Measurements from ENCODE around the gene DHX58. TPM values are rescaled to one million over a fixed set of nuclear protein-coding genes. Genes with fewer than 3 reads are reported as not detected.

DHX58 gene
- total and polyA plus RNA-seq, 7 donors = 1.3 to 4.2 (median 2.8) TPM

- TF ChIP-seq, protein P1, sequence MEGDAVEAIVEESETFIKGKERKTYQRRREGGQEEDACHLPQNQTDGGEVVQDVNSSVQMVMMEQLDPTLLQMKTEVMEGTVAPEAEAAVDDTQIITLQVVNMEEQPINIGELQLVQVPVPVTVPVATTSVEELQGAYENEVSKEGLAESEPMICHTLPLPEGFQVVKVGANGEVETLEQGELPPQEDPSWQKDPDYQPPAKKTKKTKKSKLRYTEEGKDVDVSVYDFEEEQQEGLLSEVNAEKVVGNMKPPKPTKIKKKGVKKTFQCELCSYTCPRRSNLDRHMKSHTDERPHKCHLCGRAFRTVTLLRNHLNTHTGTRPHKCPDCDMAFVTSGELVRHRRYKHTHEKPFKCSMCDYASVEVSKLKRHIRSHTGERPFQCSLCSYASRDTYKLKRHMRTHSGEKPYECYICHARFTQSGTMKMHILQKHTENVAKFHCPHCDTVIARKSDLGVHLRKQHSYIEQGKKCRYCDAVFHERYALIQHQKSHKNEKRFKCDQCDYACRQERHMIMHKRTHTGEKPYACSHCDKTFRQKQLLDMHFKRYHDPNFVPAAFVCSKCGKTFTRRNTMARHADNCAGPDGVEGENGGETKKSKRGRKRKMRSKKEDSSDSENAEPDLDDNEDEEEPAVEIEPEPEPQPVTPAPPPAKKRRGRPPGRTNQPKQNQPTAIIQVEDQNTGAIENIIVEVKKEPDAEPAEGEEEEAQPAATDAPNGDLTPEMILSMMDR (IDR thresholded peaks at IDR 0.05) = no peak
- WGBS, 3 donors = 86 to 92% (median 91%) methylated on average over 4 of the region's 4 CpGs
- no peak overlapping the region for H3K27ac ChIP-seq
- no peaks in the 10 kb centered on the region for H3K36me3 ChIP-seq (ENCODE audit: insufficient read depth in 1 of 2, low read depth in 1 of 2)
- no peaks in the 10 kb centered on the region for H3K27me3 ChIP-seq (ENCODE audit: insufficient read depth in 3 of 3, low read length in 2 of 3)
- peaks cover 10% of the 10 kb centered on the region for H3K4me1 ChIP-seq
- no peak overlapping the region for H3K4me3 ChIP-seq
- DNase-seq = no peak
- ATAC-seq = no peak
- intact Hi-C loops (cut with DNase I) = loop anchor here (5.0 kb wide), 1 partner anchor 33 kb away; no protein-coding TSS in a partner anchor
- H3K9me3 ChIP-seq = no peaks in the 10 kb centered on the region
Observed at GRCh38 chr17:42060231-42060630, 52.3 kb downstream of the DHX58 start.

GRCh38 chr17:42059815-42060214 lies 52.7 kb downstream of the DHX58 start:
- DNase-seq (no peak), ATAC-seq (no peak)
- intact Hi-C loops (cut with DNase I) = loop anchor here (5.0 kb wide), 1 partner anchor 33 kb away; no protein-coding TSS in a partner anchor
- H3K4me1 ChIP-seq = peaks cover 10% of the 10 kb centered on the region
- no peaks in the 10 kb centered on the region for H3K27me3 ChIP-seq (ENCODE audit: insufficient read depth in 3 of 3, low read length in 2 of 3)
- no peak overlapping the region for H3K27ac ChIP-seq
- H3K4me3 ChIP-seq = no peak overlapping the region
- TF ChIP-seq, protein P1 (IDR thresholded peaks at IDR 0.05) = no peak
- no peaks in the 10 kb centered on the region for H3K9me3 ChIP-seq
- H3K36me3 ChIP-seq (ENCODE audit: insufficient read depth in 1 of 2, low read depth in 1 of 2) = no peaks in the 10 kb centered on the region
- WGBS, 3 donors = 77 to 86% (median 82%) methylated on average over 4 of the region's 4 CpGs

GRCh38 chr17:42058063-42058462 lies 54.5 kb downstream of the DHX58 start:
- DNase-seq (no peak), ATAC-seq (no peak)
- WGBS, 3 donors = 49 to 69% (median 51%) methylated on average over 7 of the region's 7 CpGs
- Histone ChIP-seq H3K27me3 (ENCODE audit: insufficient read depth in 3 of 3, low read length in 2 of 3) (peaks cover 0 to 2% (median 0%) of the 10 kb centered on the region in 3 donors), H3K4me3 (no peak overlapping the region), H3K9me3 (no peaks in the 10 kb centered on the region), H3K4me1 (peaks cover 5% of the 10 kb centered on the region), H3K27ac (no peak overlapping the region), H3K36me3 (ENCODE audit: insufficient read depth in 1 of 2, low read depth in 1 of 2) (no peaks in the 10 kb centered on the region)
- TF ChIP-seq, protein P1 (IDR thresholded peaks at IDR 0.05) = no peak
- intact Hi-C loops (cut with DNase I) = no loop called here

GRCh38 chr17:42056635-42057034 lies 55.9 kb downstream of the DHX58 start:
- Histone ChIP-seq H3K36me3 (ENCODE audit: insufficient read depth in 1 of 2, low read depth in 1 of 2) (no peaks in the 10 kb centered on the region), H3K9me3 (no peaks in the 10 kb centered on the region), H3K27ac (no peak overlapping the region), H3K4me3 (no peak overlapping the region), H3K4me1 (no peaks in the 10 kb centered on the region), H3K27me3 (ENCODE audit: insufficient read depth in 3 of 3, low read length in 2 of 3) (peaks cover 0 to 2% (median 0%) of the 10 kb centered on the region in 3 donors)
- intact Hi-C loops (cut with DNase I) = no loop called here
- ATAC-seq (no peak), DNase-seq (no peak)
- 76 to 85% (median 77%) methylated on average over 3 of the region's 3 CpGs for WGBS, 3 donors
- TF ChIP-seq, protein P1 (IDR thresholded peaks at IDR 0.05) = no peak

GRCh38 chr17:42055496-42055895 lies 57.0 kb downstream of the DHX58 start:
- no peak overlapping the region for H3K27ac ChIP-seq
- ATAC-seq (no peak), DNase-seq (no peak)
- TF ChIP-seq, protein P1 (IDR thresholded peaks at IDR 0.05) = no peak
- no peaks in the 10 kb centered on the region for H3K4me1 ChIP-seq
- no peak overlapping the region for H3K4me3 ChIP-seq
- intact Hi-C loops (cut with DNase I) = no loop called here
- 40 to 64% (median 42%) methylated on average over 6 of the region's 6 CpGs for WGBS, 3 donors
- H3K36me3 ChIP-seq (ENCODE audit: insufficient read depth in 1 of 2, low read depth in 1 of 2) = no peaks in the 10 kb centered on the region
- H3K27me3 ChIP-seq (ENCODE audit: insufficient read depth in 3 of 3, low read length in 2 of 3) = peaks cover 0 to 2% (median 0%) of the 10 kb centered on the region in 3 donors
- H3K9me3 ChIP-seq = no peaks in the 10 kb centered on the region
